ENCODE measurements around the gene NCR3LG1. TPM values are rescaled to one million over a fixed set of nuclear protein-coding genes. Genes with fewer than 3 reads are reported as not detected.

The NCR3LG1 gene
- total and polyA plus RNA-seq, 5 experiments from 2014 or later, result 0.03 to 5.7 (median 0.28) TPM

DNA sequence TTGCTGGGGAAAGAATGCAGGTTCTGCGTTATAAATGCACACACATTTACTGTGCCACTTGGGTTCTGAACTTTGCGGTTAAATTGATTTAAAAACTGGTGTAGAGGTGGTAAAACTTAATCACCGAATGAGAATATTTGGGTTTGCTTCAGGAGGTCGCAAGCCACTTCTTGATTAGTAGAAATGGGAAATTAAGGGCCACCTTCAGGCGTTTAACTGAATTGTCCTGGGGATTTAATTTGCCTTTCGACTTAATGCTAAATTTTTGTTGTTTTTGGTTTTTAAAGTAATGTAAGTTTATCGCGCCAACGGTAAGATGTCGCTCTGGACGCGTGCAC, 459 bp upstream of the NCR3LG1 start:
- Mint-ChIP-seq H3K27ac (peak overlapping the region; percentile 47 to 96 (median 87)), H3K27me3 (no peaks in the 10 kb centered on the region), H3K9me3 (no peaks in the 10 kb centered on the region), H3K36me3 (peaks cover 0 to 2% (median 0%) of the 10 kb centered on the region in 3 donors), H3K4me1 (peaks cover 13 to 29% (median 28%) of the 10 kb centered on the region in 4 donors), H3K4me3 (peak overlapping the region; percentile 86 to 99 (median 95))
- POLR2A ChIA-PET, result no interaction called here
- no peak for ATAC-seq
- no peak for DNase-seq

DNA sequence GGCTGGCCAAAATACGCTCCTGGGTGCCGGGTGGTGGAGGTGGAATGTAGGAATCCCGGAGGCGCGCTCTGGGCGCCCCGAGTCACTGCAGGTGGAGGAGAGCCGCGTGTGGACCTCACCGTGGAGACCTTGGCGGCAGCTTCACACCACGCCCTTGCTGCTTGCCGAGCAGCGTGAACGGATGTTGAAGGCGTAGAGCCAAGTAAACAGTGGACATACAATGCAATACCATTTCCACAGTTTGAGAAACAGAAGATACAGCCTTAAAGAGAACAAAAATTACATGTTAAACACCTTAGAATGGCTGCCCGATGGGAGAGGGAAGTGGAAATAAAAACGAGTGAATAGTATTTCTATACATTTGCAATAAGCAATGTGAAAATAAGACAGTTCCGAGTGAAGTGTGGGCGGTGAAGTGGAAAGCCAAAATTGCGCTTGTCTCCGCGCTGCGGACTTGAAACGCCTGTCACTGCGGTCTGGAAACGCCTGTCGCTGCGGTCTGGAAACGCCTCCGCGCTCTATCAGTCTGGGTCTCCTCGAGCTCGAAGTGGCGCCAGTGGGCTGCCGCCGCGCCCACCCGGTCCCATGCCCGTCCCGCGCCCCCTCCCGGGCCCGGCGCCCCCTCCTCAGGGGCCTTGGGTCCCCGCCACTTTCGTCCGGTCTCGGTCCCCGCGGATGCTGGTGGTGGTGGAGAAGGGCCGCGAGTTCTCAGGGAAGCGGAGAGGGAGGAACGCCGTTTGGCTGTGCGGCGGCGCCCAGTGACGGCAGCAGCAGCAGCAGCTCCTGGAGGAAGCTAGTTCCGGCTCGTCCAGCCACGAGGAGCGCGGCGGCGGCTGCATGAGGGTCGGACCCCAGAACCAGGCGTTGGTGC, 1.6 kb downstream of the NCR3LG1 start:
- DNase-seq (peak; percentile 30 to 66 (median 52)), ATAC-seq (peak; percentile 37 to 54)
- no peaks in the 10 kb centered on the region for H3K27me3 Mint-ChIP-seq
- H3K9me3 Mint-ChIP-seq, result peaks cover 0 to 2% (median 0%) of the 10 kb centered on the region in 9 donors
- POLR2A ChIA-PET, result interaction anchor here (0.7 to 3.0 kb wide), 6 partner anchors 18 to 615 kb away, joined by 3 to 17 read pairs (median 4); partner anchors contain the start of genes C11orf58, NUCB2 and RPS13
- H3K36me3 Mint-ChIP-seq, result peaks cover 0 to 3% (median 0%) of the 10 kb centered on the region in 3 donors
- H3K4me1 Mint-ChIP-seq, result peaks cover 13 to 31% (median 29%) of the 10 kb centered on the region in 4 donors
- peak overlapping the region; percentile 77 to 96 (median 92) for H3K27ac Mint-ChIP-seq
- H3K4me3 Mint-ChIP-seq, result peak overlapping the region; percentile 86 to 99 (median 95)

DNA sequence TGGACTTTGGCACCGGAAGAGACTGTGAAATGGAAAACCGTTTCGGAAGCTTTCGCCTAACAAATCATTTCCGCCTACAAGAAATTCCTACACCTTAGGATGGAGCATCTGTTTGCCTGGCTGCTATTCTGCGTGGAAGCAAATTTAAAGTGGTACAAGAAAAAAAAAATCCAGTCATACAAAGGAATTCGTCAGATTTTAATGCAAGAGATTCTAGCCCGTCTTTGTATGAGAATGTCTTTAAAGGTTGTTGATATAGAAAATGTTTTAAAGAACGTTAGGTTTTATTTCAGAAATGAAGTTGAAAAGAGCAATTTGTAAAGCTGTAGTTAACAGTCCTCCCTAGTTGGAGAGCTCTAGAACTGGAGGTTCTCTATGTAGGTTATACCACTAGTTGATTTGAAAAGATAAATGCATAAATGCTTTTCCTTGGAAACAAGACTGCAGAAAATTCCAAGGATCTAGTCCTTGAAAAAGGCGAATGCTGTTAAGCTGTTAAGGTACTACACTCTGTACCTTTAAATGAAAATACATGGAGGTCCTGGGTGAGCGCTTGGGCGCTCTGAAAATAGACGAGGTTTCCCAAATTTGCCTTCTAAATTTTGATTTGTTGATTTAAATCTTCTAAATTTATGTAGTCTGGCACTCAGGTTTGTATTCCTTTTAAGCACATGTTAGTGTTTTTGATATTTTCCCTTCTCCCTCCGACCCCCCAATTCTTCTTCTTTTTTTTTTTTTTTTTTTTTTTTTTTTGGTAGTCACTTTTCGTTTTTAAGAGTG, 2.4 kb downstream of the NCR3LG1 start:
- H3K36me3 Mint-ChIP-seq, result peaks cover 0 to 5% (median 2%) of the 10 kb centered on the region in 3 donors
- H3K27ac Mint-ChIP-seq, result peak overlapping the region; percentile 55 to 96 (median 82)
- POLR2A ChIA-PET, result interaction anchor here (0.7 to 3.0 kb wide), 6 partner anchors 20 to 616 kb away, joined by 3 to 17 read pairs (median 4); partner anchors contain the start of genes C11orf58, NUCB2 and RPS13

DNA sequence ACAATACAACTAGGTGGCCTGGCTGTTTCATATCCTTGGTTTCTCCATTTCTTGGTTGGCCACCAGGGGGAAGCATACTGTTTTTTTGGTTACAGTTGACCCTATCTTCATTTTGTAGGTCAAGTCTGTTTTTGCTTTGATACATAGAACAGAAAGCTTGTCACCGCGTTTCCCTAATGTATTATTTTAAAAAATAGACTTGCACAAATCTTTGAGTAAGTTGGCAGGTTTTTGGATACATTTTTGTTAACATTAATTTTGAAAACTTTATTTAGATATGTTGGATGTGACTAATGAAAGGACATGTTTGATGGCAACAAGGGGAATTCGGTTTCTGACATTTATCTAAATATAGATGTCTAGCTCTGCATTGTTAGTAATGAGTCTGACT, 3.0 kb downstream of the NCR3LG1 start:
- DNase-seq (peak in 9 of 10 donors; percentile 26 to 77 (median 56)), ATAC-seq (no peak)
- Mint-ChIP-seq H3K9me3 (peaks cover 0 to 4% (median 0%) of the 10 kb centered on the region in 9 donors), H3K4me3 (peak overlapping the region; percentile 80 to 99 (median 95)), H3K27me3 (no peaks in the 10 kb centered on the region), H3K27ac (peak overlapping the region in 8 of 10 donors; percentile 8 to 90 (median 77)), H3K4me1 (peaks cover 13 to 33% (median 29%) of the 10 kb centered on the region in 4 donors), H3K36me3 (peaks cover 0 to 7% (median 3%) of the 10 kb centered on the region in 3 donors)
- POLR2A ChIA-PET, result interaction anchor here (0.6 to 3.0 kb wide), 4 partner anchors 68 to 277 kb away, joined by 3 to 17 read pairs (median 4); partner anchors contain the start of genes NUCB2 and RPS13

More for the DNA sequence above, 2.4 kb downstream of the NCR3LG1 start:
- ATAC-seq (no peak), DNase-seq (peak in 2 of 10 donors; percentile 4 to 19)
- Mint-ChIP-seq H3K27me3 (no peaks in the 10 kb centered on the region), H3K4me3 (peak overlapping the region; percentile 86 to 99 (median 95)), H3K9me3 (peaks cover 0 to 2% (median 0%) of the 10 kb centered on the region in 9 donors), H3K4me1 (peaks cover 13 to 33% (median 29%) of the 10 kb centered on the region in 4 donors)

DNA sequence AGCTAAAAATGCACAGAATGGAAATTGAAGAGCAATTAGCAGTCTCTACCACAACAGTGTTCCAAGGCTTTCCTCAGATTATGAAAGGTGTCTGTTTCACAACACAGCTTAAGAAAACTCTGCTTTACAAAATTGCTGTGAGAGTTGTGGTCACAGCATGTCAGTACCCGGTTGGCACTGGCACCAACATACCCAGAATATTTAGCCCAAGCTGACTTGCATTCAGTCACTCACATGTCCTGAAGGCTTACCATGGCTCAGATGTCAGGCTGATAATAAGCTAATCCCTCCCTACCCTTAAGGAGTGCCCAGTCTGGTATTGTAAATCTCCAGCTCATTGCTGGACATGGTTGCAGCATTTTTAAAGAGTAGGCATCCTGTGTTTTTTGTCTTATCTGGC, 14.9 kb downstream of the NCR3LG1 start:
- H3K4me3 Mint-ChIP-seq, result no peak overlapping the region
- no peak for DNase-seq
- H3K4me1 Mint-ChIP-seq, result peaks cover 0 to 8% (median 2%) of the 10 kb centered on the region in 4 donors
- POLR2A ChIA-PET, result no interaction called here
- no peaks in the 10 kb centered on the region for H3K27me3 Mint-ChIP-seq
- peaks cover 9 to 36% (median 23%) of the 10 kb centered on the region in 9 donors for H3K9me3 Mint-ChIP-seq
- peaks cover 34 to 55% (median 55%) of the 10 kb centered on the region in 3 donors for H3K36me3 Mint-ChIP-seq
- ATAC-seq, result no peak
- no peak overlapping the region for H3K27ac Mint-ChIP-seq

DNA sequence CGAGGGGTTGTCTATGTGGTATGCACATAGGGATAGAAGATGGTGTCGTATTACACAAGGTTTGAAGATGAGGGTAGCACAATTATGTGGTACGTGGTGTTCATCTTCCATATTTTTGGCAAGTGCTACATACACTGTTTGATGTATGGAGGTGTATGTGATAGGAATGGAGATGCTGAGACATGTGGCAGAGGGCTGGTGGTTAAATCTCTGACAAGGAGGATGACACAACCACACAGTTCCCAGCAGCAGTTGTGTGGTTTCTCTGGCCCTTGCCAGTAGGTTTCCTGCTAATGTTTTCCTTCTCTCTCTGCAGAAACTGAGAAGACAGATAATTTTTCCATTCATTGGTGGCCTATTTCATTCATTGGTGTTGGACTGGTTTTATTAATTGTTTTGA, 17.0 kb downstream of the NCR3LG1 start:
- H3K36me3 Mint-ChIP-seq, result peaks cover 48 to 71% (median 65%) of the 10 kb centered on the region in 3 donors
- DNase-seq (no peak), ATAC-seq (no peak)
- H3K4me3 Mint-ChIP-seq, result no peak overlapping the region
- H3K9me3 Mint-ChIP-seq, result peaks cover 15 to 56% (median 35%) of the 10 kb centered on the region in 9 donors
- POLR2A ChIA-PET, result no interaction called here
- peaks cover 0 to 6% (median under 1%) of the 10 kb centered on the region in 4 donors for H3K4me1 Mint-ChIP-seq
- H3K27ac Mint-ChIP-seq, result no peak overlapping the region
- no peaks in the 10 kb centered on the region for H3K27me3 Mint-ChIP-seq

DNA sequence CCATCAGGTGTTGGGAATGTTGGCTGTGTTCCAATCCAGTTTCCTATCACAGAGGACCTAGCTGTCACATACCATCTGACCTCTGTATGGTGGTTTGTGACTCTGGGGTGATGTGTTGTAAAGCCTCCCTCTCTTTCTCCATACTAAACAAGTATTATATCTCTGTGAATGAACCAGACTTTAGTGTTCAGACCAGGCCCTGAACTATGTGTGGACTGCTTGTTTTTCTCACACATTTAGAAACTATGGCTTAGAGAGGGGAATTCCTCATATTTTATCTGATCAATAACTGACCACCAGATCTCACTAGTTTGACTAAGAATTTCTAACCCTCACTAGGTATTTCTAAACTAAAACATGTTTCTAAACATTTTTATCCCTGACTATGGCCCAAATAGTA, 17.5 kb downstream of the NCR3LG1 start:
- Mint-ChIP-seq H3K27ac (no peak overlapping the region), H3K4me1 (peaks cover 0 to under 1% (median 0%) of the 10 kb centered on the region in 4 donors), H3K9me3 (peaks cover 15 to 60% (median 35%) of the 10 kb centered on the region in 9 donors), H3K27me3 (no peaks in the 10 kb centered on the region), H3K36me3 (peaks cover 48 to 72% (median 65%) of the 10 kb centered on the region in 3 donors), H3K4me3 (no peak overlapping the region)
- DNase-seq (no peak), ATAC-seq (no peak)
- POLR2A ChIA-PET, result no interaction called here

DNA sequence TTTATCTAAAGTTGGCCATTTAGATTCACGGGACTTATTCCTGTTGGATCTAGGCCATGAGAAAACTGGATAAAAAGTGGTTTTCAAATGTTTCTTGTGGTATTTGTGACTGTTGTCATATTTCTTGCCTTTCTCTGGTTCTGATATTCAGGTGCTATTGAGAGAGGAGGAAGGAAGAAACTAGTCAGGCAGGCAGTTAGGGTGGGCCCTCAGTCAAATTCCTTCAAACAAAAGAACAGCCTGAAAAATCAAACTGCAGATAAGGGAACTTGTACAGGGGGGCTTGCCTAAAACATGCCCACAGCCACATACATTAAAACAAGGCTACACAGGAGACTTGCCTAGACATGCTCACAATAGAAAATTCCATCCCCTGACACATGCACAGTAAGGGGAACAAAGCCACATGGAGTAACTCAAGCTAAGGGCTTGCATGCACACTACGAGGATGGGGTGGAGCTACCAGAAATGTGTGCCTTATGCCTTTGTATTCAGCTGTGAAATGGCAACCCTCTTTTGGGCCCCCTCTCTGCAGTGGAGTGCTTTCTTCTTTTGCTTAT, 18.2 kb downstream of the NCR3LG1 start:
- ATAC-seq, result no peak
- POLR2A ChIA-PET, result no interaction called here
- H3K9me3 Mint-ChIP-seq, result peaks cover 15 to 60% (median 35%) of the 10 kb centered on the region in 9 donors
- no peak overlapping the region for H3K27ac Mint-ChIP-seq
- H3K4me1 Mint-ChIP-seq, result no peaks in the 10 kb centered on the region
- DNase-seq, result no peak
- no peaks in the 10 kb centered on the region for H3K27me3 Mint-ChIP-seq
- H3K36me3 Mint-ChIP-seq, result peaks cover 48 to 74% (median 68%) of the 10 kb centered on the region in 3 donors
- no peak overlapping the region for H3K4me3 Mint-ChIP-seq

DNA sequence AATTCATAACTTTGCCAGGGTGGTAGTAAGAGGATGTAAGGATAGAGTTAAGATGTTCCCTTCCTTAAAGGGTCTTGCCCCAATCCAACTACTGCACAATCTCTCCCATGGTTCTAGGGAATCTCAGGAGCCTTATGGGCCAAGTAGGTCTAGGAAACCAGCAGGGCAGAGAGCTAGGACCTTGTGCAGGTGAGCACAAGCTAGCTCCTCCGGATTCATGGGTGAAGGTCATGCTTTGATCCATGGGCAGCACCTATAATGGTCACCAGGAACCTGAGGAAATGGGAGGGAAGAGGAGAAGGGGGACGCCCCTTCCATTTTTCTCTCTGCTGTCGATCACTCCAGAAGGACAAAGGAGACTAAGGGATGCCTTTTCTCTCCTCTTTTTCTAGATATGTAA, 20.0 kb downstream of the NCR3LG1 start:
- H3K27ac Mint-ChIP-seq, result no peak overlapping the region
- no peak for DNase-seq
- ATAC-seq, result no peak
- peaks cover 48 to 77% (median 67%) of the 10 kb centered on the region in 3 donors for H3K36me3 Mint-ChIP-seq
- H3K9me3 Mint-ChIP-seq, result peaks cover 15 to 60% (median 35%) of the 10 kb centered on the region in 9 donors
- POLR2A ChIA-PET, result interaction anchor here (0.8 to 1.0 kb wide), 2 partner anchors 17 to 19 kb away, joined by 3 read pairs; partner anchors contain the start of gene KCNJ11
- no peaks in the 10 kb centered on the region for H3K4me1 Mint-ChIP-seq
- no peak overlapping the region for H3K4me3 Mint-ChIP-seq
- no peaks in the 10 kb centered on the region for H3K27me3 Mint-ChIP-seq

DNA sequence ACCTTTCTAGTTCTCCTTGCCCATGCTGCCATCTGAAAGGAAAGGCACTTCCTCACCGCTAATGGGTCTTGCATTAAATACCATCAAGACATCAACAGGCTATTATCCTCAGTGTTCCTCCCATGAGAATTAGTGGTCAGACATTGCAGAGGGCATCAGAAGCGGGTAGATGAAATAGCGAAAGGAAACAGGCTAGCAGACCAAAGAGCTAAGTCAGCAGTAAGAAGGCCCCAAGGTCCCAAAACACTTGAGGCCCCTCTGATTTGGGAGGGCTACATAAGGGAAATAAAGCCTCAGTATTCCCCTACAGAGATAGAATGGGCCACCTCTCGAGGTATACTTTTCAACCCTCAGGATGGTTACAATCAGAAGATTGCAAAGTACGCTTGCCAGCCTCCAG, 23.9 kb downstream of the NCR3LG1 start:
- no peaks in the 10 kb centered on the region for H3K27me3 Mint-ChIP-seq
- H3K27ac Mint-ChIP-seq, result no peak overlapping the region
- ATAC-seq (no peak), DNase-seq (no peak)
- peaks cover 9 to 33% (median 21%) of the 10 kb centered on the region in 9 donors for H3K9me3 Mint-ChIP-seq
- H3K36me3 Mint-ChIP-seq, result peaks cover 24 to 48% (median 34%) of the 10 kb centered on the region in 3 donors
- POLR2A ChIA-PET, result no interaction called here
- no peak overlapping the region for H3K4me3 Mint-ChIP-seq
- H3K4me1 Mint-ChIP-seq, result no peaks in the 10 kb centered on the region

DNA sequence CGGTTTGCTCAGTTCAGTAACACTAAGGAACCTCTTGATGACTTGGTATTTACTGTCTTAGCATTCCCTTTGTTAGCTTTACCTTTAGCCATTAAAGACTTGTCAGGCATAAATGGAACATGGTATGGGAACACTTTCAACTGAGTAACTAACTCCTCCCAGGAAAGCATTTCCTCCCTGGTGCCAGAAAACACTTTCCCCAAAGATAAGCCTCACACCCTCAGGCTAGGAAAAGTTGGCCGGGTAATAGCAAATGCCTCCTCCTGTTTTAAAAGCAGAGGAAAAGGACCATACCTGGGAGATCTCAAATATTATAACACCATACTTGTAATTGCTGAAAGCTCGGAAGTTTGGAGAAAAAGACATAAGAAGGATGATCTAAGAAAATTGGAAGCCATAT, 24.9 kb downstream of the NCR3LG1 start:
- DNase-seq (no peak), ATAC-seq (no peak)
- Mint-ChIP-seq H3K36me3 (peaks cover 14 to 38% (median 24%) of the 10 kb centered on the region in 3 donors), H3K4me1 (no peaks in the 10 kb centered on the region), H3K27ac (no peak overlapping the region), H3K4me3 (no peak overlapping the region), H3K9me3 (peaks cover 4 to 24% (median 12%) of the 10 kb centered on the region in 9 donors), H3K27me3 (no peaks in the 10 kb centered on the region)
- POLR2A ChIA-PET, result no interaction called here

DNA sequence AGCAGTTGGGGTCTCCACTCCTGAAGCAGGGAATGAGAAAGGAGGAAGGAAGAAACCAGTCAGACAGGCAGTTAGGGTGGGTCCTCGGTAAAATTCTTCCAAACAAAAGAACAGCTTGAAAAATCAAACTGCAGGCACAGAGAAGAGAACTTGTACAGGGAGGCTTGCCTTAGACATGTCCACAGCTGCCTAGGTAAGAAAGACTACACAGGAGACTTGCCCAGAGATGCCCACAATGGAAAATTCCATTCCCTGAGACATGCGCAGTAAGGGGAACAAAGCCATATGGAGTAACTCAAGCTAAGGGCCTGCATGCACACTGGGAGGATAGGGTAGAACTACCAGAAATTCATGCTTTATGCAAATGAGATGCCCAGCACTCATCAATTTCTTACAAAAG, 27.1 kb downstream of the NCR3LG1 start:
- no peak for ATAC-seq
- Mint-ChIP-seq H3K27ac (no peak overlapping the region), H3K4me3 (no peak overlapping the region), H3K9me3 (peaks cover 0 to 4% (median 0%) of the 10 kb centered on the region in 9 donors), H3K36me3 (peaks cover 0 to 17% (median 8%) of the 10 kb centered on the region in 3 donors), H3K27me3 (no peaks in the 10 kb centered on the region), H3K4me1 (peaks cover 0 to 1% (median 0%) of the 10 kb centered on the region in 4 donors)
- no peak for DNase-seq
- POLR2A ChIA-PET, result no interaction called here
